ENCODE measurements around the gene TUT7. TPM values are rescaled to one million over a fixed set of nuclear protein-coding genes. Genes with fewer than 3 reads are reported as not detected.

Gene TUT7
- polyA plus RNA-seq, 6 donors from 2014 or later = 16.0 to 33.0 (median 20.4) TPM

DNA sequence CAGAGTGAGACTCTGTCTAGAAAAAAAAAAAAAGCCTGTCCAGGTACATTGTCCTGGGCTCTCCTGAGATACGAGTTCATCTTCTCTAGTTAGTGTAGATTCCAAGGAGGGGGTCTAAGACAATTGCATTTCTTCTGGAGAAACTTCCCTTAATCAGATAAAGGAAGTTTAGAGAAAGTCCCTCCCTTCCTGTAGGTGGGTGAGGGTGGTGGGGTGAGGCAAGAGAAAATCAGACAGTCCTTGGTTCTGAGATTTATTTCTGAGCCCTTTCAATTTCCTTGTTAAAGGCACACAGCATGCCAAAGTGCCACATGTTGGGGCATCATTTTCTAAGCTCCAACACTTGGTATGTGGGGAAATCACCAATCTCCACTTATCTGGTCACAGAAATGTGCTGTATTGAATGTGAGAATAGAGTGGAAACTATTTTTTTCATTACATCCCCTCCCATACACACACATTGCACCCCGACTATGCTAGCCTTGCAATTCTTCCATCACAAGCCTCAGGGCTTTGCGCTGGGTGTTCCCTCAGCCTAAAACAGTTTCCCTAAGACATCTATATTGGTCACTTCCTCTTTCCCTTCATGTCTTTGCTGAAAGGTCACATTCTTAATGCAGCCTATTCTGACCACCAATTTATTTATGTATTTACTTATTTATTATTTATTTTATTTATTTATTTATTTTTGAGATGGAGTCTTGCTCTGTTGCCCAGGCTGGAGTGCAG, 5.1 kb upstream of the TUT7 start:
- ATAC-seq (ENCODE audit: low read depth in 2 of 2) = no peak
- peak overlapping the region in 1 of 6 donors; percentile 8 for H3K27ac Mint-ChIP-seq
- no peak for DNase-seq
- no peaks in the 10 kb centered on the region for H3K36me3 Mint-ChIP-seq
- no peaks in the 10 kb centered on the region for H3K9me3 Mint-ChIP-seq
- H3K4me1 Mint-ChIP-seq = peaks cover 6 to 24% (median 16%) of the 10 kb centered on the region in 3 donors
- H3K4me3 Mint-ChIP-seq = peak overlapping the region in 4 of 8 donors; percentile 13 to 47 (median 28)
- H3K27me3 Mint-ChIP-seq = peaks cover 0 to 23% (median 4%) of the 10 kb centered on the region in 3 donors

DNA sequence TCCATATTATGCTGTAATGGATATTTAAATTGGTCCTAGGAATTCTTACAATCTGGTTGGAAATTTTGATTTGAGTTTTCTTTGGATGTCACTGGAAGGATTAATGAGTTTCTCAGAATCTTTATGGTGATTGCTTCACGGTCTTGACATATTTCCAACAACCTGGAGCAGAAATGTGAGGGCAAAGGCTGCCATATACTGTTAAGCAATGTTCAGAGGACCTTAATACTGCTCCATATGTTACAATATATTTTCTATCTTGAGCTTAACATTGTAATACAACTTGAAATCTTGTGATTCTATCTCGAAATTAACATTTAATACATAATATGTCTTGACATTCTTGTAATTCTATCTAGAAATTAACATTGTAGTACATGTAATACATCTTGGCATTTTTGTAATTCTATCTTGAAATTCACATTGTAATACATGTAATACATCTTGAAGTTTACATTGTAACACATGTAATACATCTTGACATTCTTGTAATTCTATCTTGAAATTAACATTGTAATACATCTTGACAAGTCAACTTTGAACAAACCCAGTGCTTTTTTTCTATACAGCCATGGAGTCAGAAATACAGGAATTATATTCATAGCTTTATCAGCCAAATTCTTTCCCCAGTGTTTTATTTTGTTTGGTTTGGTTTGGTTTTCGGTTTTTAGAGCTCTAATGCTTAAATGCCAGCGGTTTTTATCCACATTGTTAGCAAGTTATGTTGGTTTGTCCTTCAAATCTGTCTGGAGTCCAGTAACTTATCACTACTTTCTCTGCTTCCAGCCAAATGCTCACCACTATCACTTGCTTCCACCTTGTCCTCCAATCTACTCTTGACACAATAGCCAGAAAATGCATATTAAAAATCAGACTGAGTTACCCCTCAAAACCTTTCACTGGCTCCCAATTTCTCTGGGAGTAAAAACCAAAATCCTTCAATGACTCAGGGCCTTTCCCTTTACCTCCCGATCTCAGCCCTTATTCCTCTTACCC, 3.0 kb upstream of the TUT7 start:
- peaks cover 19 to 38% (median 36%) of the 10 kb centered on the region in 3 donors for H3K4me1 Mint-ChIP-seq
- DNase-seq (no peak), ATAC-seq (ENCODE audit: low read depth in 2 of 2) (no peak)
- H3K27ac Mint-ChIP-seq = no peak overlapping the region
- H3K36me3 Mint-ChIP-seq = no peaks in the 10 kb centered on the region
- peak overlapping the region in 1 of 8 donors; percentile 11 for H3K4me3 Mint-ChIP-seq
- H3K27me3 Mint-ChIP-seq = peaks cover 0 to 17% (median 4%) of the 10 kb centered on the region in 3 donors
- H3K9me3 Mint-ChIP-seq = no peaks in the 10 kb centered on the region

DNA sequence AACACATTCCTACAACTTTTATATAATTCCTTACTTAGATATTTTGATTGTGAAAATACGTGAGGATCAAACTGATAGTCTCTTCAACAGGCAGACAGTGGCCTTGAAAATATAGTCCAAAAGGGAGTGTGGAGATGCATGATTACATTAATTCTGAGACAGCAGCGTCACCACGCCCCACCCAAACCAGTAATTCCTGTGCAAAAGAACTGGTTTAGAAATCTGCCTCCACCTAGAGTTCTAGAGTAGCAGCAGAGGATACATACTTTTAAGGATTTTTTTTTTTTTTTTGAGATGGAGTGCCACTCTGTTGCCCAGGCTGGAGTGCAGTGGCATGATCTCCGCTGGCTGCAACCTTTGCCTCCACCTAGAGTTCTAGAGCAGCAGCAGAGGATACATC, 1.6 kb upstream of the TUT7 start:
- no peaks in the 10 kb centered on the region for H3K9me3 Mint-ChIP-seq
- peaks cover 0 to 6% of the 10 kb centered on the region in 2 donors for H3K36me3 Mint-ChIP-seq
- DNase-seq = no peak
- peak overlapping the region in 6 of 8 donors; percentile 9 to 98 (median 96) for H3K4me3 Mint-ChIP-seq
- no peak for ATAC-seq (ENCODE audit: low read depth in 2 of 2)
- peaks cover 27 to 47% (median 38%) of the 10 kb centered on the region in 3 donors for H3K4me1 Mint-ChIP-seq
- peak overlapping the region in 2 of 6 donors; percentile 15 to 92 for H3K27ac Mint-ChIP-seq
- H3K27me3 Mint-ChIP-seq = peaks cover 0 to 3% (median 2%) of the 10 kb centered on the region in 3 donors

DNA sequence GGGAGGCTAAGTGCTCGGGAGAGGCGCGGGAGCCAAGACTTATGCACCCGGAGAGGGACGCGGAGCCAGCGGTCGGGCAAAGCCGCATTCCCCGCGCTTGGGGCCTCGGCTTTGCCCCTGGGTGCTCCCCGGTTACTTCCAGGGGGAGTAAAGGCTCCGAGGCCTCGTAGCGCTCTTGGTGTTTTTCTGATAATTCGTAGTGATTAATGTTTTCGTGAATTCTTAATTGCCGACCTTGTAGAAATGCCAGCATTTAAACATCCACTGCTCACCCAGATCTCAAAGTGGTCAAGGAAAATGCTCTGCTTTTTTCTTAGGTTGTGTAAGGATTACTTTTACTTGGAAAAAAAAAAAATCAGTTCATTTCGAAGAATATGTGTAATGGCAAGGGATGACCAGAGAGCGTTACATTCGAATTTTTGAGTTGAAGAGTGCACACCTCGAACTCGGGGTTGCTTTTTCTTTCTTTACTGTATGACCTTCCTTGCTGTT, 654 bp upstream of the TUT7 start:
- Mint-ChIP-seq H3K27ac (peak overlapping the region; percentile 80 to 96 (median 92)), H3K4me3 (peak overlapping the region; percentile 94 to 98 (median 97)), H3K9me3 (no peaks in the 10 kb centered on the region), H3K27me3 (no peaks in the 10 kb centered on the region), H3K4me1 (peaks cover 27 to 55% (median 38%) of the 10 kb centered on the region in 3 donors), H3K36me3 (peaks cover 0 to 6% of the 10 kb centered on the region in 2 donors)
- DNase-seq = no peak
- ATAC-seq (ENCODE audit: low read depth in 2 of 2) = peak in 1 of 2 donors; percentile 7

DNA sequence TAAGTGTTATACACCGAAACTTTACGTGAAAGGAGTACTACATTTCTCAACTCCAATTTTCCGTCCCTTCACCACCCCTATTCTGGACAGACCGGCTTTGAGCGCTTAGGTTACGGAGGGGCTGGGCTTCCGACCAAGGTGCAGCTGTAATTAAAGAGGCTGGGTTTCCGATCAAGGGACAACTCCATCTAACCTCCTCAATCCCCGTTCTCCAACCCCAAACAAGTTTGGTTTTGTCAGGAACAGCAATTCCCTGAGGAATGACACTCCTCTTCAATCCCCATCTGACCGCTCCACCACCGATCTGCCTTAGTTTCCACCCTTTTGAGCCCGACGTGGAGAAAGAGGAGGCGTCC, 577 bp downstream of the TUT7 start:
- Mint-ChIP-seq H3K4me1 (peaks cover 26 to 57% (median 29%) of the 10 kb centered on the region in 3 donors), H3K36me3 (peaks cover 0 to 6% of the 10 kb centered on the region in 2 donors), H3K4me3 (peak overlapping the region; percentile 94 to 98 (median 97)), H3K9me3 (no peaks in the 10 kb centered on the region), H3K27me3 (no peaks in the 10 kb centered on the region), H3K27ac (peak overlapping the region; percentile 92 to 99 (median 96))
- DNase-seq (peak; percentile 16), ATAC-seq (ENCODE audit: low read depth in 2 of 2) (no peak)

DNA sequence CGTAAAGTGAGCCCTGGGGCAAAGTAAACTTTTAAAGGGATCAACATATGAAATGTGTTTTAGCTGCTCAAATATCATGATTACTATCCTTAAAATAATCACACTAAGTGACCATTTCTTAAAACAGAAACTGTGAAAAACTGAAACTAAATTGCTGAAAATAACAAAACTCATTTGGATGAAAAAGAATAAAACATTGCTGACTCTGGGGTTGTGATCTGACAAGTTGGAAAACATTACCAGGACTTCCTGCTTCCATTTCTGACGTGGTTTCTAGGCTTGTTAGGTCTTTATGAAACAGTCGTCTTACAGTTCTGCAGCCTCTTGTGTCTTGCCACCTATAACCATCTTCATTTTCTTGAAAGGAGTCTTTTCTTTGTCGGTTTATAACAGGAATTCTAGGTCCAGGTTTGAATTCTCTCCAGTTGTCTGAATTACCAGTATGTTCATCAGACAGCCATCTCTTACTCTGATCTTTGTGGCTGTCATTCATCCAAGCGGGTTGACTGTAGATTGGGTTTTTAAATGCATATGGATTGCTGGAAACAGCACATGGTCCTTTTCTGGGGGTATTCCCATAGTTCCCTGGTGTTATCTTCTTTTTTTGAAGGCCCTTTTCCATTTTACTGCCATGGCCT, 1.7 kb downstream of the TUT7 start:
- peaks cover 0 to 6% of the 10 kb centered on the region in 2 donors for H3K36me3 Mint-ChIP-seq
- no peaks in the 10 kb centered on the region for H3K9me3 Mint-ChIP-seq
- DNase-seq (no peak), ATAC-seq (ENCODE audit: low read depth in 2 of 2) (no peak)
- peak overlapping the region; percentile 66 to 96 (median 83) for H3K27ac Mint-ChIP-seq
- H3K4me3 Mint-ChIP-seq = peak overlapping the region; percentile 66 to 98 (median 96)
- no peaks in the 10 kb centered on the region for H3K27me3 Mint-ChIP-seq
- peaks cover 35 to 67% (median 36%) of the 10 kb centered on the region in 3 donors for H3K4me1 Mint-ChIP-seq

DNA sequence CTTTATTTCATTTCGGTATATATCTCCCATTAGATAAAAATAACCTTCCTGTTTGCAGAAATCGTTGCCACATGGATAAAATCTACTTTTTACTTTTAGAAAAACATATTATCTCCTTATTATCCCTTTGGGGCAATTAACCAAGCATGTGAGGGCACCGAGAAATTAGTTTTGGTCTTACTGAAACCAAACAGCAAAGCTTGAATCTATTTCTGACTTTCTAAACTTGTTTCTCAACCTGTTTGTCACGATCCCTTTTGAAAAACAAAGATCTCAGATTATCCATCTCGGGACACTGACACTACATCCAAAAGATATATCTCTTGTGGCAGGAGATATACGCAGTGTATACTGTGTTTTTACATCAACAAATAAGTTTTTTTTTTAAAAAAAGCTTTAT, 2.3 kb downstream of the TUT7 start:
- H3K27me3 Mint-ChIP-seq = no peaks in the 10 kb centered on the region
- no peaks in the 10 kb centered on the region for H3K9me3 Mint-ChIP-seq
- H3K27ac Mint-ChIP-seq = peak overlapping the region; percentile 27 to 92 (median 61)
- ATAC-seq (ENCODE audit: low read depth in 2 of 2) (no peak), DNase-seq (no peak)
- peaks cover 0 to 6% of the 10 kb centered on the region in 2 donors for H3K36me3 Mint-ChIP-seq
- peak overlapping the region; percentile 25 to 98 (median 84) for H3K4me3 Mint-ChIP-seq
- H3K4me1 Mint-ChIP-seq = peaks cover 35 to 71% (median 37%) of the 10 kb centered on the region in 3 donors

DNA sequence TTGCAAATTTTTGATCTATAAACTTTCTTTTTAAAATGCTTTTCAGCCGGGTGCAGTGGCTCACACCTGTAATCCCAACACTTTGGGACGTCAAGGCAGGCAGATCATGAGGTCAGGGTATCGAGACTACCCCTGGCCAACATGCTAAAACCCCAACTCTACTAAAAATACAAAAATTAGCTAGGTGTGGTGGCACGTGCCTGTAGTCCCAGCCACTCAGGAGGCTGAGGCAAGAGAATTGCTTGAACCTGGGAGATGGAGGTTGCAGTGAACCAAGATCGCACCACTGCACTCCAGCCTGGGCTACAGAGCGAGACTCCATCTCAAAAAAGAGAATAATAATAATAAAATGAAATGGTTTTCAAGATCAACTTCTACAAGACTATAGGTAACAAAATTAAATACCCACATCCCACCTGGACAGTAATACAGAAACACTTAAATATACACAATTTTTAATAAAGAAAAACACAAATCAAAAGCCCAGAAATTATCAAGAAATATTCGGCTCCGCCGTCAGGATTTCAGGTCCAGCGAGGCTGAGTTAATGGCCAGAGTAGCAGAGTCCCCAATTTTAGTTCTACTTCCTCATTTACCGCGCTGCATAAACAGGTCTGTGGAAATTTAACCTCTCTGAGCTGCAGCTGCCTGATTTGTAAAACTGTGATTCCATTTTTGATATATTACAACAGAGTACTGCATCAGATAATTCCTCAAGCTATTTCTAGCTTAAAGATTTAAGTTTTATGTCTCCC, 4.0 kb downstream of the TUT7 start:
- ATAC-seq (ENCODE audit: low read depth in 2 of 2) = peak; percentile 40 to 45
- Mint-ChIP-seq H3K27ac (peak overlapping the region; percentile 82 to 96 (median 93)), H3K27me3 (no peaks in the 10 kb centered on the region), H3K4me1 (peaks cover 41 to 76% (median 45%) of the 10 kb centered on the region in 3 donors), H3K9me3 (no peaks in the 10 kb centered on the region), H3K4me3 (peak overlapping the region; percentile 84 to 98 (median 93)), H3K36me3 (peaks cover 7 to 10% of the 10 kb centered on the region in 2 donors)
- peak; percentile 49 for DNase-seq

DNA sequence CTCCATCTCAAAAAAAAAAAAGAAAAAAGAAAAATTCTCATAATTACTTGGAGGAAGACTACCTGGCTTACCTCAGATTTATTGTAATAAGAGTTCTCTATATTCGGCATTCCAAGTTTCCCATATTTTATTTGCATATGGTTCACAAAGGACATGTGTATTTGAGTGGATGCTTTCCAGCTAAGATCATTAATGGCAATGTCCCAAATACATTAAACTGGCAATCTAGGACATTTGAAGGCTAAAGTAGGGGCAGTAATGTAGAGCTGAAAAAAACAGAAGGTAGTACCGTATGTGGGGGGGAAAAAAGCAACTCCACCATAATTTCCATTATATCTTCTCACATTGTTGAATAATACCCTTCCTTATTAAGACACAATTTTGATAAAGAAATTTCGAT, 4.9 kb downstream of the TUT7 start:
- Mint-ChIP-seq H3K27ac (peak overlapping the region in 1 of 6 donors; percentile 94), H3K9me3 (no peaks in the 10 kb centered on the region), H3K27me3 (no peaks in the 10 kb centered on the region), H3K4me1 (peaks cover 39 to 70% (median 44%) of the 10 kb centered on the region in 3 donors), H3K36me3 (peaks cover 10 to 15% of the 10 kb centered on the region in 2 donors), H3K4me3 (peak overlapping the region in 6 of 8 donors; percentile 3 to 98 (median 84))
- DNase-seq = no peak
- ATAC-seq (ENCODE audit: low read depth in 2 of 2) = no peak

DNA sequence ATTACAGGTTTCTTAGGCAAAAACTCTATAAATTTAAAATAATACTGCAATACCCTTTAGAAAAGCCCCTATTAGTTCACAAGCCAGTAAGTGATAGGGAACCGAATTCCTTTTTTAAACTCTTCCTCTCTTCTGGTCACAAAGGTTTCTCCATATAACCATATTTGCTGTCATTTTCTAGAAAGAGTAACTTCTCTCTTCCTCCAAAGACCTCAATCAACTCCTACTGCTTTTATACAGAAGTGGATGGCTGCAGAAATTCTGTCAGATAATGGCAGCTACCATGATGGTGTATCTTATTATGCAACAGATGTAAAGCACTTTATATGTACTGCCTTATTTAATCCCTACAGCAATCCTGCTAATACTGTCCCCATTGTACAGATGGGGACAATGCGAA, 6.2 kb downstream of the TUT7 start:
- H3K27me3 Mint-ChIP-seq = no peaks in the 10 kb centered on the region
- peaks cover 32 to 58% (median 37%) of the 10 kb centered on the region in 3 donors for H3K4me1 Mint-ChIP-seq
- DNase-seq = no peak
- H3K27ac Mint-ChIP-seq = peak overlapping the region in 3 of 6 donors; percentile 13 to 47 (median 42)
- peaks cover 10 to 15% of the 10 kb centered on the region in 2 donors for H3K36me3 Mint-ChIP-seq
- ATAC-seq (ENCODE audit: low read depth in 2 of 2) = no peak
- peak overlapping the region in 6 of 8 donors; percentile 2 to 71 (median 40) for H3K4me3 Mint-ChIP-seq
- H3K9me3 Mint-ChIP-seq = no peaks in the 10 kb centered on the region

DNA sequence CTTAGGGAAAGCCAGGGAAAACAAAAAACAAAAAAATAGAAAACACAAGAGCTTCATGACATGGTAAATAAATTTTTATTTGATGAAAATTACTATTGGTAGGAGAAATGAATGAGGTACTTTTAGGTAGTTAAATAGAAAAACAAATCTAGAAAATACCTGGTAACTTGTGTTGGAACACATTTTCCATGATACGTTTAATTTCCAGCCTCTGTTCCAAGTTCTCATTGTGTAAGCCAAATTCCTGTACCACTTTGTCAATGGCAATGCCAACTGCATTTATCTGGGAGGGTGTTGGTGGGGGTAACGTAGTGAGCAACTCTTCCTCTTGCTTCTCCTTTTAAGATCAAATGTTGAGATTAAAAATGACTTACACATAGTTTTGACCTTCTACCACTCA, 9.4 kb downstream of the TUT7 start:
- no peak for DNase-seq
- Mint-ChIP-seq H3K9me3 (no peaks in the 10 kb centered on the region), H3K36me3 (peaks cover 16 to 23% of the 10 kb centered on the region in 2 donors), H3K4me3 (no peak overlapping the region), H3K27ac (peak overlapping the region in 1 of 6 donors; percentile 66), H3K27me3 (no peaks in the 10 kb centered on the region), H3K4me1 (peaks cover 23 to 40% (median 32%) of the 10 kb centered on the region in 3 donors)
- ATAC-seq (ENCODE audit: low read depth in 2 of 2) = no peak

DNA sequence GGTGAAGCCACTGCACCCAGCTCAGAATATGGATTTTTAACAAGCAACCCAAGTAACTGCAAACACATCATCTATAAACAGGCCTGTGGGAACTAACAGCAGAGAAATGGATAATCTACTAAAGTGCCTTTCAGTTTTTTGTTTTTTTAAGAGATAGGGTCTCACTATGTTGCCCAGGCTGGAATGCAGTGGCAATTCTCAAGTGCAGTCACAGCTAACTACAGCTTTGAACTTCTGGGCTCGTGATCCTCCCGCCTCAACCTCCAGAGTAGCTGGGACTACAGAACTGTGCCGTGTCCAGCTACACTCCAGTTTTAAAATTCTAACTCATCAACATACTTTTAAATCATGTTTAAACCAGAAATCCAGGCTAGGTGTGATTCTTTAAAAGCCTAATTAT, 11.9 kb downstream of the TUT7 start:
- no peaks in the 10 kb centered on the region for H3K27me3 Mint-ChIP-seq
- H3K4me3 Mint-ChIP-seq = no peak overlapping the region
- H3K27ac Mint-ChIP-seq = no peak overlapping the region
- peaks cover 16 to 43% (median 31%) of the 10 kb centered on the region in 3 donors for H3K4me1 Mint-ChIP-seq
- no peaks in the 10 kb centered on the region for H3K9me3 Mint-ChIP-seq
- DNase-seq (no peak), ATAC-seq (ENCODE audit: low read depth in 2 of 2) (no peak)
- H3K36me3 Mint-ChIP-seq = peaks cover 23 to 29% of the 10 kb centered on the region in 2 donors

Data from naive B cell (primary cell).